SJCRH30 (cell line): ENCODE measurements around the gene CST6. TPM values are rescaled to one million over a fixed set of nuclear protein-coding genes. Genes with fewer than 3 reads are reported as not detected.

ENCODE experiments used
- DNase-seq, 2 experiments: peaks; one replicate each; pipeline ENCODE4 v3.0.0-alpha.2; 2015 to 2020
- H3K27ac ChIP-seq: fragments of 250-450 bp; sonication (Bioruptor Pico); 2 replicates; pipeline ENCODE4 v1.5.1; 2020; ENCODE audit warnings: mild to moderate bottlenecking, moderate library complexity
- H3K27me3 ChIP-seq: fragments of 250-450 bp; sonication (Bioruptor Pico); 2 replicates; pipeline ENCODE4 v1.5.1; 2020; ENCODE audit warnings: mild to moderate bottlenecking, moderate library complexity
- H3K36me3 ChIP-seq: fragments of 250-450 bp; sonication (Bioruptor Pico); 2 replicates; pipeline ENCODE4 v1.5.1; 2020; ENCODE audit warnings: mild to moderate bottlenecking, moderate library complexity
- H3K4me1 ChIP-seq: fragments of 250-450 bp; sonication (Bioruptor Pico); 2 replicates; pipeline ENCODE4 v1.5.1; 2020; ENCODE audit warnings: mild to moderate bottlenecking, moderate library complexity
- H3K4me3 ChIP-seq: fragments of 250-450 bp; sonication (Bioruptor Pico); 2 replicates; pipeline ENCODE4 v1.5.1; 2020; ENCODE audit warnings: mild to moderate bottlenecking, moderate library complexity
- H3K9me3 ChIP-seq: fragments of 250-450 bp; sonication (Bioruptor Pico); replicated peaks from 2 replicates; pipeline ENCODE4 v1.5.1; 2020; ENCODE audit warnings: mild to moderate bottlenecking, moderate library complexity
- total RNA-seq: library from RNA; depleted of rRNA; stranded (reverse); fragments of >200 nt; shearing (Covaris generic); gene quantifications from 2 replicates; pipeline ENCODE4 v1.2.3, GENCODE V29; 2014; rRNA removed

CST6 gene
- total RNA-seq, 1 experiment from 2014 or later: not detected

- no peak overlapping the region for H3K27ac ChIP-seq
- no peaks in the 10 kb centered on the region for H3K4me1 ChIP-seq
- H3K4me3 ChIP-seq: no peak overlapping the region
- no peak for DNase-seq
- H3K27me3 ChIP-seq: no peaks in the 10 kb centered on the region
- no peaks in the 10 kb centered on the region for H3K9me3 ChIP-seq
- peaks cover 100% of the 10 kb centered on the region for H3K36me3 ChIP-seq
Observed at GRCh38 chr11:66062408-66062807, 50.6 kb downstream of the CST6 start.

Other genes with a start within 250 kb of the CST6 start
- gene AP5B1, start 231.0 kb upstream of the CST6 start, total RNA-seq: 1.8 and 2.0 TPM in 2 replicates
- not detected in 2 replicates for gene OVOL1, start 224.9 kb upstream of the CST6 start, total RNA-seq
- 0.04 TPM in 1 of 2 replicates, not detected in the other for gene SNX32, start 178.0 kb upstream of the CST6 start, total RNA-seq
- 743 and 763 TPM in 2 replicates for gene CFL1, start 153.8 kb upstream of the CST6 start, total RNA-seq
- gene MUS81, start 151.6 kb upstream of the CST6 start, total RNA-seq: 31.1 and 35.1 TPM in 2 replicates
- gene EFEMP2, start 139.2 kb upstream of the CST6 start, total RNA-seq: 21.5 and 23.9 TPM in 2 replicates
- gene CTSW, start 132.2 kb upstream of the CST6 start, total RNA-seq: not detected in 2 replicates
- gene FIBP, start 123.5 kb upstream of the CST6 start, total RNA-seq: 64.3 and 68.1 TPM in 2 replicates
- gene CCDC85B, start 121.3 kb upstream of the CST6 start, total RNA-seq: 25.2 and 30.6 TPM in 2 replicates
- 1.5 and 1.9 TPM in 2 replicates for gene FOSL1, start 111.6 kb upstream of the CST6 start, total RNA-seq
- gene C11orf68, start 92.9 kb upstream of the CST6 start, total RNA-seq: 9.2 and 10.3 TPM in 2 replicates
- gene DRAP1, start 92.6 kb upstream of the CST6 start, total RNA-seq: 72.7 and 77.7 TPM in 2 replicates
- gene TSGA10IP, start 66.5 kb upstream of the CST6 start, total RNA-seq: not detected in 2 replicates
- 52.3 and 63.5 TPM in 2 replicates for gene SART1, start 50.3 kb upstream of the CST6 start, total RNA-seq
- gene EIF1AD, start 9.9 kb upstream of the CST6 start, total RNA-seq: 52.9 and 55.1 TPM in 2 replicates
- 181 and 199 TPM in 2 replicates for gene BANF1, start 9.5 kb upstream of the CST6 start, total RNA-seq
- 0.24 and 0.51 TPM in 2 replicates for gene CATSPER1, start 14.5 kb downstream of the CST6 start, total RNA-seq
- gene GAL3ST3, start 37.2 kb downstream of the CST6 start, total RNA-seq: not detected in 2 replicates
- gene SF3B2, start 40.4 kb downstream of the CST6 start, total RNA-seq: 163 and 169 TPM in 2 replicates
- 11.8 and 12.5 TPM in 2 replicates for gene PACS1, start 58.3 kb downstream of the CST6 start, total RNA-seq
- 6.8 and 9.0 TPM in 2 replicates for gene KLC2, start 245.7 kb downstream of the CST6 start, total RNA-seq